NCI-H2081 treated with DMSO at 0.1 percent for 48 hours (cell line): ENCODE data around the gene ADAP1.
A peak's percentile ranks its signal among the peaks of the same experiment; 100 is the strongest.
"Not testable (repeated sequence)": the region's sequence is repeated elsewhere in the genome, so short reads cannot be mapped to it uniquely, and the experiment has no call there.

Source experiments
- DNase-seq: peaks from one replicate; lab custom pipeline; 2025; lab: John Stamatoyannopoulos, UW

ADAP1 gene

DNA sequence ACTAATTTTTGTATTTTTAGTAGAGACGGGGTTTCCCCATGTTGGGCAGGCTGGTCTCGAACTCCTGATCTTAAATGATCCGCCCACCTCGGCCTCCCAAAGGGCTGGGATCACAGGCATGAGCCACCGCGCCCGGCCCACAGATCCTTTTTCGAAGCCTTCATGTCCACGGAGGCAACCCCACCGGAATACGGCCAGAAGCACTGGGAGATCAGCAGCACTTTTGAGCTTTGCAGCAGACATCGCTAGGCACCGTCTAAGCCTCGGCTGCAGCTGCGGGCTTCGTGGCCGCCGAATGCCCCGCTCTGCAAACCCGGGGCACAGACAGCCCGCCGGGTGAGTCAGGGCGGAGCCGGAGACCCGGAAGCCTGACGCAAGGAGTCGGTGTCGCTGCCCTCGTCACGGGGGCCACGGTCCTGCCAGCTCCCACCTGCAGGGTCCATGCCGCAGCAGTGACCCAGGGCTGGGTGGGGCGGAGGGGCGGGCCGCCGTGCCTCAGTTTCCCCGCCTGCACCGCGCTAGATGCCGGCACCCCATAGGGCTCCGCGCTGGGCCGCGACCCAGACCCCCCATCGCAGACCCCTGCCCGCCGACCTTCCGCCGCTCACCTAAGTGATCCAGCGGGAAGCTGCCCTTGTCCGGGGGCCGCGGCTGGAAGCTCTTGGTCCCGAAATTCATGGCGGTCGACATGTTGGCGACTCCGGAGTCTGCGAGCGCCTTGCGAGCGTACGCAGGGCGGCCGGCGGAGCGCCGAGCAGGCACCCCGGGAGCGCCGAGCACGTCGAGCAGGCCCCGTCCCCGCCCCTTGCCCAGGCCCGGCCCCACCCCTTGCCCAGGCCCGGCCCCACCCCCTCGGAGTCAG lies 20.6 kb upstream of the ADAP1 start, which contains the start of gene COX19:
Gene COX19, minus strand, starts transcription at position 730 of the 862 bp plus-strand sequence. Its CDS starts 40 bp downstream, at position 690.
- DNase-seq: peak; percentile 17

DNA sequence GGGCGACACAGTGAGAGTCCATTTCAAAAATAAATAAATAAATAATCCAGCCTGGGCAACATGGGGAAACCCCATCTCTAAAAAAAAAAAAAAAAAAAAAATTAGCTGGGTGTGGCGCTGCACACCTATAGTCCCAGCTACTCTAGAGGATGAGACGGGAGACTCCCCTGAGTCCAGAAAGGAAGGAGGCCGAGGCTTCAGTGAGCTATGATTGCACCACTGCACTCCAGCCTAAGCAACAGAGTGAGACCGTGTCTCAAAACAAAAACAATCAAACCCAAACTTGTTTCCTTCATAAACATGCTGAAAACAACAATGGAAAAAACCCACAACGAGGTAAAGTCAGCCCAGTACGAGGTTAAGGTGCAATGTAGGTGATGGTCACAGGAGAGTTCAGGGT lies 19.7 kb upstream of the ADAP1 start:
- no peak for DNase-seq

DNA sequence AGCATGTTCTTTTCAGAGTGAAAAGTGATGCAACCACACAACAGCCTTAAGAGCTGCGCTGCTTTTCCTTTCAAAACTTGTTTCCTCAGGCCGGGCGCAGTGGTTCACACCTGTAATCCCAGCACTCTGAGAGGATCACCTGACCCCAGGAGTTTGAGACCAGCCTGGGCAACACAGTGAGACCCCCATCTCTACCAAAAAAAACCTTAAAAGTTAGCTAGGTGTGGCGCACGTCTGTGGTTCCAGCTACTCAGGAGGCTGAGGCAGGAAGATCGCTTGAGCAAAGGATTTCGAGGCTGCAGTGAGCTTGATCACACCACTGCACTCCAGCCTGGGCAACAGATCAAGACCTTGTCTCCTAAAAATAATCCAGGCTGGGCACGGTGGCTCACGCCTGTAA lies 18.8 kb upstream of the ADAP1 start:
- DNase-seq: no peak

DNA sequence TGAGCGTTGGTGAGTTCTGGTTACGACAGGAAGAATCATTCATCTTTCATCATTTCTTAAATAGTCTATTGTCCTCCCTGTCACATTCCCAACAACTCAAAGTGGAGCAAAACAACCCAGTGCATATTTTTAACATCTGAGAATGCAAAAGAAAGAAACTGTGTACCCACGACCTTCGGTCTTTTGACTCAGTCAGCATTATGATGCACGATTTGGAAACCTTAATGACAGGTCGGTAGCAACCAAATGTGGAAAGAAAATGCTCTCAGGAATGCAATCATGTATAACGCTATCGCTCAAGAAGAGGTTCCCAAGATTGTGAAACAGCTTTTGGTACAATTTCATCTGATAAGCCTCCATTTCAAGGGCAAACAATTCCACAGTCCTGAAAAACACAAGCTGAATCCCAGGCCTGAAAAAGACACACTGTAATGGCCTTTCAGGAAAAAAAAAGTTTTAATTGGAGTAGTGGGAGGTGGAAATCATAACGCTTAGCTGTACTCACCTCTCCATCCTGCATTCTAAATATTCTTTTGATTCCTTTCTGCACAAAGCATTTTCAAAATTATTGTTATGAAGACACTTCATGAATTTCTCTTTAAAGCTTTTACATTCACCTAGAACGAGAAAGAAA lies 18.3 kb upstream of the ADAP1 start:
- DNase-seq: no peak

DNA sequence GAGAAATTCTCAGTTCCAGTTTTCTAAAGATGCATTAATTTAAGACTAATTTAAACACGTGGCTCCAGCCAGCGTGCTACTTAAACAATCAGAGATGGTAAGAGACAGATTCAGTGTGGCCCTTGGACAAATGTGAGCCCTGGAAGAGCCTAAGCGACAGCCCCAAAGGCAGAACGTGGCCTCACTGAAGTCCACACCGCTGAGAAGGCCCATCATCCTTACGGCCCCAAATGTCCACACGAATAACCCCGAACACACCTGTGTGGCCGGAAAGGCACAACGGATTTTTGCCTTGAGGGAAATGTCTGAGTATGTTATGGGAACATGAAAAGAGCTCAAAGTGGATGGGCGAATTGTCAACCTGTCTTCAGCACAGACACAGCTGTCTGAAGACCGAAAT lies 17.6 kb upstream of the ADAP1 start:
- no peak for DNase-seq

DNA sequence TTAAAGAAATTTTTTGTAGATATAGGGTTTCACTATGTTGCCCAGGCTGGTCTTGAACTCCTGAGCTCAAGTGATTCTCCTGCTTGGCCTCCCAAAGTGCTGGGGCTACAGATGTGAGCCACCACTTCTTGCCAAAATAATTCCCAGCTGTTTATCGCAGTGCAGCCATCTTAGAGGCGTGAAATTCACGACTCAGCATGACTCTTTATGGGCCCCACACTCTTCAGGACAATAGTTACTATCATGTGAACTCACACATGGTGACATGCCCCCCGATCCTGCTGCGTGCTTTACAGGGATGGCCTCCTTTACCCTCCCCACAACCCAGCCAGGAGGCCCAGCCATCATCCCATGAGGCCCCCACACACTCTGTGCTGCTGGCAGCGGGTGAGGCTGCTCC lies 16.3 kb upstream of the ADAP1 start:
- no peak for DNase-seq

DNA sequence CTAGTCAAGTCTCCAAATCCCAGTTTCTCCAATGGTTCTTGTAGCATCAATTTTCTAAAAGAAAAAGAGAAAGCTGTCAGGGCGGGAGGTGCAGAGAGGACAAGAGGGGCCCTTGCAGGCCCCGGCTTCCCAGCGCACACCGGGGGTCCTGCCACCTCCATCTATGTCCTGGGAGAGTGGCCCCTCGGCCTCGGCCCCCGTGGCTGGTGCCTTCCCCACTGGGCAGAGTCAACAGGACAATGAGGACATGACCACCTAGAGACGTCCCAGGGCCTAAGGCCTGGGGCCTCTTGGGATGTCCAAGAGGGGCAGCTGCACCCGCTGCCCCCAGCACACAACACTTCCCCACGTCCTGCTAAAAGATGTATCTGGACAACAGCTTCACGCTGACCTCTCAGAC lies 14.9 kb upstream of the ADAP1 start:
- DNase-seq: no peak

DNA sequence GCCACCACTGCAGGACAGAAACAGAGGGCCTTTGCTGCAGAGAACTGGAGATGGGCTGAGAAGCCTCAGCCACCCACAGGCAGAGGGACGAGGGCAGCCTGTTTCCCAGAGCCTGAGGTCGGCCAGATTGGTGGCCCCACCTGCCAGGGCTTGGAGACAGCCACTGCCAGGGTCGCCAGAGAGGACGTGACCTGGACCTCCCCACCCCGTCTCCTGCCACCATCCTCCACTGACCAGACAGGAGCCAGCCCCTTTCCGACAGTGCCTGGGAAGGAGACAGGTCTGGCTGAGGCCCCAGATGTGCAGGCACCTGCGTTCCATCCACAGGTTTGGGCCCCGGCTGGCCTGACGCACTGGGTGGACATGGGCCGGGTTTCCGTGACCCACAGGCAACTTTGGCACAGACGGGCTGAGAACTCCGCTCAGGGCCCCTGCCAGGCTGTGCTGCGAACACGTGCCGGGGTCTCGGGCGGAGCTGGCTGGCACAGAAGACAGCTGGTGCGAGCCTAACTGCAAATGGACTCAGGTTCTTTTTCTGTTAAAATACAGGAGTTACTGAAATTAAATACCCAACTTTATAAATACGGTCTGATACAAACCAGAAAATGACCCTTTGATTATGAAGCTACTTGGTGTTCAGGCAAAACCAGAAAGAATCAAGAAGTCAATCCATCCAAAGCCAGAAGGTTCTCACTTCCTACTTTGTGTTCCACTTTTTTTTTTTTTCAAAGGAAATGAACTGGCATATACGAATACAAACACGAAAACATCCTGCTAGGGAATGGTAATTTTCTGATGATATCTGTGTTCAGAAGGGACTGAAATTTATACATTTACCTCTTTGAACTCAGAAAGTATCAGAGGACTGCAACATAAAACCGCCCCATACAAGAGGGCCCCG lies 14.0 kb upstream of the ADAP1 start:
- no peak for DNase-seq

DNA sequence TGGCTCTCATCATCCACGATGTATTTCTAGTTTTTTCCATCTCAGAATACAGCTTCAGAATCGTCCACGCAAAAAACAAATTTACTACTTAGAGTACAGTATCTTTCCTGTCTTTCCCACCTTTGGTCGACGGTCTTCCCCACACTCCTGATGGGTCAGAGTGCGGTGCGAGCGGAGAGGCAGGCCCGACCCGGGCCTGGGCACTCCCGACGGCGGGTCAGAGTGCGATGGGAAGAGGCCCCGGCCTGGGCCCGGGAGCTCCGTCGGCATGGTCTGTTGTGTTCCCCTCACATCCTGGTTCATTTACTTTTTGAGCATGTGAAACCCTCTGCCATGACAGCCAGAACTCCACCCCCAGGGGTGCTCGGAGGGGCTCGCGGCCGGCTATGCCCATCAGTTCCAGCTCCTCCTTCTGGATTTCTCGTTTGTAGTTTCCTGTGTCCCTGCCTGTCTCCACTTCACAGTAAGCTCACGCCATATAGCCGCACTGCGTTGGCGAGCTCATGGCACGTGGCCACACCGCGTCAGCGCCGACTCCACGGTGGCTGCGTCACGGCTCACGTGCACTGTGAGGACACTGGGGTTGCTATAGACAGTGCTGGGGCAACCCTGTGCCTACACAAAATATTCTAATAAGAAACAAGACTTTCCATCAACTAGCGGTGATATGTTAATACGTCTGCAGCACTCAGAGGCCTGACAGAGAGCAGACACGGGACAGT lies 13.0 kb upstream of the ADAP1 start:
- no peak for DNase-seq

DNA sequence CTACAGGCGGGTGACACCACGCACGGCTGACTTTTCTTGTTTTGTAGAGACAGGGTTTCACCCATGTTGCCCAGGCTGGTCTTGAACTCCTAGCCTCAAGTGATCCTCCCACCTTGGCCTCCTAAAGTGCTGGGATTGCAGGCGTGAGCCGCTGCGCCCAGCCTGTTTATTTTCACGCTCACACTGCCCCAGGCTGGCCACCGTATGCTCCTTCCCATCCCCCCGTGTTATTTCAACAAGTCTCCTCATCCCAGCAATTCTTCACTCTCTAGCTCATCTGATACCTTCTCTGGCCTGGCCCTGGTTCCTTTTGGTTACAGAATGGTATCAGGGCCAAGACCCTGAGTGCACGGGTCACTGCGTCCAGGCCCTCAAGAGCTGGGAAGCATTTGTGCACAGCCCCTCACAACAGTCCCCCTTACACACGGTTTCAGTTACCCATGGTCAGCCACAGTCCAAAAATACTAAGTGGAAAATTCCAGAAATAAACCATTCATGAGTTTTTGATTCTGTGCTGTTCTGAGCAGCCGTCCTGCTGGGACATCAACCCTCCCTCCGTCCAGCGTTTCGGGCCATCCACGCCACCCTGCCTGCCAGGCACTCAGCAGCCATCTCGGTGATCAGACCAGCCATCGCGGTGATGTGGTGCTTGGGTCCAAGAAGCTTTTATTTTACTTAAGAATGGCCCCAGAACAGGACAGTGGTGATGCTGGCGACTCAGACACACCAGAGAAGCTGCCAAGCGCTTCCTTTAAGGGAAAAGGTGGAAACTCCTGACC lies 12.0 kb upstream of the ADAP1 start:
- no peak for DNase-seq

DNA sequence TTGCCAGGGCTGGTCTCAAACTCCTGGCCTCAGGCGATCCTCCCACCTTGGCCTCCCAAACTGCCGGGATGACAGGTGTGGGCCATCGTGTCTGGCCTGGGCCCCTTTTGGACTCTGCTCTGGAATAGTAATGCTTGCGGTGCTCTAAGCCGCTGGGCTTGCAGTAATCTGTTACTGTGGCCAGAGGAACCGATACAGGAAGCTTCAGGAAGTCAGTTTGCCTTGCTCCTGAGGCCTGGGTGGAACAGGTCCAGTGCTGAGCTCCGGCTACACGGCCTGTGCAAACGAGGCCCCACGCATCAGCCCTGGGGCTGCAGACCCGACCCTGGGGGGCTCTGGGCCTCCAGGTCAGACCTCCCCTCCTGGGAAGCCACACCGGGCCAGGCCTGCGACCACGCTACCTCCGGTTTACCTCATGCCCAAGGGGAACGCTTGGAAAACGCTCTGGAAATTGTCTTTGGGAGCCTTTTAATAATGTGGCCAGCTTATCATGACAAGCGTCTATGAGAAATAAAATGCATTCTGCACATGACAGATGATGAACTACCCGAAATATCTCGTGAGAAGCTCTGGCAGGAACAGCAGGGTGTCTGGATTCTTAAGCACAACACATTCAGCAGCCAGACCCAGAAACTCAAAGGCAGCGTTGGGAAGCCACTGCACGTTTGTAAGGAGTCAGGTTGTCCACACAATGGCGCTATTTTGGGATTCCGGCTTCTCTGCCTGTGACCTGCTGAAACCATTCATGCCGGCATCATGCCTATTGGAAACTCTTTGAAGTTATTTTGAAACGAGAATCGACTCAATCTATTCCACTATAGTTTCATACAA lies 10.1 kb upstream of the ADAP1 start:
- DNase-seq: no peak

DNA sequence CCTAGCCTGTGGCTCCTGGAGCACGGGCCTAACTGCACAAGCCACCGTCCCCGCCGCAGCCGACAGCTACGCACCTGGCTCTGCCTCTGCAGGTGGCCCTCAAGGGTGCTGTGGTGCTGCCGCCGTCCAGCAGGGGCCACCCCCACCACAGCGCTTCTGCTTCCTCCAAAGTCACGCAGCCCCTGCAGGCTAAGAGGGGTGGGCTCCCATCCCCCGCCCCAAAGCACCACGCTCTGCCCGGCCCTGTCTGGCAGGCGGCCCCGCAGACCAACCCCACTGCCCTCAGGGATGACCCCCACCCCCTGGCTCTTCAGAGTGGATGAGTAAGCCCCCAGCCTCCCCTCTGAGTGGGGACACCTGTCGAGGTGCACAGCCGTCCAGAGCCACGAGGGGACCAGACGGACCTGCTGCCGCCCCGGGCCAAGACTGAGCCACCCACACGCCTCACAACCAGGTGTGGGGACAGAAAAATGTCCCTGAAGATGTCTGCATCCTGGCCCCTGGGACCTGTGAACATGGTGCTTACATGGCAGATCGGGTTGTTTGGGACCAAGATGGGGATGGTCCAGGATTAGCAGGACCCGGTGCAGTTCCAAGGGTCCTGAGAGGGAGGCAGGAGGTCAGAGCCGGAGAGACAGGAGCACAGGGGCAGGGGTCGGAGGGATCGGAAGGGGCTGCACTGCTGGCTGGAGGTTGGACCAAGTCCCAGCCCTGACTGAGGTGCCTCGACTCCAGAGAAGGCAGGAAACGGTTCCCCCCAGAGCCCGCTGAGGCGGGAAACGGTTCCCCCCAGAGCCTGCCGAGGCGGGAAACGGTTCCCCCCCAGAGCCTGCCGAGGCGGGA lies 9.0 kb upstream of the ADAP1 start:
- no peak for DNase-seq

DNA sequence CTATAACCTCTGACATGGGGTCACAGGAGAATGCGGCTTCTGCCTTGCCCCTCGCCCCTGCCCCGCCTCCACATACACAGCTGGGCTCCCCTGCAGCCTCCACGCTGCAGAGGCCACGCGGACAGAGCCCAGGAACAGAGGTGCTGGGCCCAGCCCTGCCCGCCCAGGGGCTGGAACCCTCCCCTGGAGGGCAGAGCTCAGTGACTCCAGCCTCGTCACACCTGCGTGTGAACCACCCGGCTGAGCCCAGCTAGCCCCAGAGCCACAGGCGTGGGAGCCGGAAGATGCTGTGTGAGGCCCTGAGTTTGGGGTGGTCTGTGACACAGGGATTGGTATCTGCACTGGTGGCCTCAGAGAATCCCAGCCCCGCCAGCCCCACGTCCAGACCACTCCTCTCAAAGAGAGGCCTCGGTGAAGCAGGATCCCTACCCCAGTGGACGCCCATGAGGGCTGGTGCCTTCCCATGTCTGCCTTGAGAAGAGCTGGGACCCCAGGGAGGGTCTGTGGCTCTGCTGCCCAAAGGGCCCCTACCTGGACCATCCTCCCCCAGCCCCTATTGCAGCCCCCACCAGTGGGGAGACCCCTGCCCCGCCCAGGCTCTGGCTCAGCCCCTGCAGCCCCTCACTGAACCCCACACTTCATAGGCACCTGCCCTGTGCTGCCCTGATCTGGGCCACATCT lies 8.1 kb upstream of the ADAP1 start:
- DNase-seq: no peak

DNA sequence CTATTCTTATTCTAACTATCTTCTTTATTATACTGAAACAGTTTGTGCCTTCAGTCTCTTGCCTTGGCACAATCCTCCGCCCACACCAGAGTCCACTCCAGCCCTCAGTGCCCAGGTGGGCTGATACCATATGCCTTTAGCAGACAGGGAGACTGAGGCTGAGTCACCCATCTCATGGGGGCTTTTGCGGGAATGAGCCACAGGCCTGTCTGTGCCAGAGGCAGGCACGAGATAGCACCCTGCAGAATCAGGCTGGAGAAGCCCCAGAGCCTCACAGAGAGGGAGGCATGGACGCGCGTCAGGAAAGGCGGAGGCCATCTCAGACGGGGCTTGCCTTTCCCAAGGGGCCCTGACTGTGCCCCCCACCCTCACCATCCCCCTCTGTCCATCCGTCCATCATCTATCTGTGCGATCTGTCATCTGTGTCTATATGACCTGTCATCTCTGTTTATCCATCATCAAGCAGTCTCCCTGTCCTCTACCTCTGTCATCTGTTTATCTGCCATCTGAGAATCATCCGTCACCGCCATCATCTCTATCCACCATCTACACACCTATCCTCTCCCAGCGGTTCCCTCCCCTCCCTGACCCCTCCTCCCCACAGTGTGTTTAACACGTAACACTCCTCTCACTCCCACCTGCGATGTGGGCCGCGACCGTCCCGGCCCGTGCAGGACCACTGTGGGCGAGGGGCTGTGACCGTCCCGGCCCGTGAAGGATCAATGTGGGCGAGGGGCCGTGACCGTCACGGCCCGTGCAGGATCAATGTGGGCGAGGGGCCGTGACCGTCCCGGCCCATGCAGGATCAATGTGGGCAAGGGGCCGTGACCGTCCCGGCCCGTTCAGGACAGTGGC lies 7.3 kb upstream of the ADAP1 start:
- DNase-seq: no peak

DNA sequence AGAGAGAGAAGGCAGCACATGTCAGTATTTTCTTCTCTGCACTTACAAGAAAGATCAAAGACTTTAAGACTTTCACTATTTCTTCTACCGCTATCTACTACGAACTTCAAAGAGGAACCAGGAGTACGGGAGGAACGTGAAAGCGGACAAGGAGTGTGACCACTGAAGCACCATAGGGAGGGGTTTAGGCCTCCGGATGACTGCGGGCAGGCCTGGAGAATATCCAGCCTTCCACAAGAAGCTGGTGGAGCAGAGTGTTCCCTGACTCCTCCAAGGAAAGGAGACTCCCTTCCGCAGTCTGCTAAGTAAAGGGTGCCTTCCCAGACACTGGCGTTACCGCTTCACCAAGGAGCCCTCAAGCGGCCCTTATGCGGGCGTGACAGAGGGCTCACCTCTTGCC lies 6.5 kb upstream of the ADAP1 start:
- not testable (repeated sequence) for DNase-seq

DNA sequence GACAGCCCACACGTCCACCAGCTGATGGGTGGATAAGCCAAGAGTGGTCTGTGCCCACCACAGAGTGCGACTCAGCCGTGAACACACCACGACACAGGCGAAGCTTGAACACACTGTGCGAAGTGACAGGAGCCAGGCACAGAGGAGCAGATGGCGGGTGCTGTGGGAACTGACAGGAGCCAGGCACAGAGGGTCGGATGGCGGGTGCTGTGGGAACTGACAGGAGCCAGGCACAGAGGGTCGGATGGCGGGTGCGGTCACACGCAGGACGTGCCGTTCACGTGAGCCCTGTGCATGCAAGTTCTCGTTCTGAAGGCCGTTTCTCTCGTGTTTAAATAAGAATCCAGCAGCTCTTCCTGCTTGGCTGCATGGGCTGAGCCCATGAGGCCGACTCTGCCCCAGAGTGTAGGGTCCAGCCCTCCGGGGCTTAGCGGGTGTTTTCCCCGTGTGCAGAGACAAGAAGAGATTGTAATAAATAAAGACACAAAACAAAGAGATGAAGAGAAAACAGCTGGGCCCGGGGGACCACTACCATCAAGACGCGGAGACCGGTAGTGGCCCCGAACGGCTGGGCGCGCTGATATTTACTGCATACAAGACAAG lies 5.9 kb upstream of the ADAP1 start:
- DNase-seq: no peak

DNA sequence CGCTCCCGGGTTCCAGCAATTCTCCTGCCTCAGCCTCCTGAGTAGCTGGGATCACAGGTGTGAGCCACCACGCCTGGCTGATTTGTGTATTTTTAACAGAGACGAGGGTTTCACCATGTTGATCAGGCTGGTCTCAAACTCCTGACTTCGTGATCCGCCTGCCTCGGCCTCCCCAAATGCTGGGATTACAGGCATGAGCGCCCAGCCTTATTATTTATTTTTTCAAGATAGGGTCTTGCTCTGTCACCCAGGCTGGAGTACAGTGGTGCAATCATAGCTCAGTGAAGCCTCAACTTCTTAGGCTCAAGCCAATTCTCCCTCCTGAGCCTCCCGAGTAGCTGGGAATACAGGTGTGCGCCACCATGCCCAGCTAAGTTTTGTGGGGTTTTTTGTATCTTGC lies 5.3 kb upstream of the ADAP1 start:
- not testable (repeated sequence) for DNase-seq
